Naive thymus-derived CD4-positive, alpha-beta T cell (primary cell): ENCODE data around the gene TMCC3. TPM values are rescaled to one million over a fixed set of nuclear protein-coding genes. Genes with fewer than 3 reads are reported as not detected.
A peak's percentile ranks its signal among the peaks of the same experiment; 100 is the strongest.
"Not testable (repeated sequence)": the region's sequence is repeated elsewhere in the genome, so short reads cannot be mapped to it uniquely, and the experiment has no call there.

Experiments used
- ATAC-seq: fragments of 150-1000 bp; cut with Tn5 transposase; 2 replicates; pipeline ENCODE4 v1.10.0; 2021; ENCODE audit warnings: mild to moderate bottlenecking, moderate library complexity
- CTCF ChIA-PET: fragments of 350-600 bp; sonication (Branson Sonifier 250); formaldehyde crosslinking; loops from one replicate; lab custom pipeline; 2021; ENCODE audit warnings: antibody characterized with exemption; lab: Charles Lee
- POLR2A ChIA-PET: fragments of 350-600 bp; sonication (Branson Sonifier 250); formaldehyde crosslinking; loops from one replicate; lab custom pipeline; 2021; ENCODE audit warnings: antibody characterized with exemption, inconsistent platforms; lab: Charles Lee
- DNase-seq, 9 donors: peaks; one replicate each; pipeline versions ENCODE4 v3.0.0 to v3.0.0-alpha.2; 2020 to 2022; ENCODE audit warnings: mixed read lengths in 1 of 9
- H3K27ac ChIP-seq: one replicate; pipeline ENCODE4 v1.7.0; 2013; ENCODE audit warnings: mild to moderate bottlenecking, low read depth, low read length, moderate library complexity
- H3K27me3 ChIP-seq, 2 donors: one replicate each; pipeline ENCODE4 v1.7.0; 2013; ENCODE audit warnings: low read length in 2 of 2, mild to moderate bottlenecking in 2 of 2, moderate library complexity in 2 of 2; ENCODE audit not compliant: control insufficient read depth in 2 of 2, insufficient read depth in 2 of 2
- H3K36me3 ChIP-seq, 3 experiments: 1 replicate in 2 of 3; 2 replicates in 1 of 3; pipeline ENCODE4 v1.7.0; 2013; ENCODE audit warnings: low read length in 3 of 3, mild to moderate bottlenecking in 3 of 3, moderate library complexity in 1 of 3; ENCODE audit not compliant: insufficient read depth in 3 of 3, control insufficient read depth in 2 of 3
- H3K4me1 ChIP-seq, 2 donors: one replicate each; pipeline ENCODE4 v1.7.0; 2013; ENCODE audit warnings: low read length in 2 of 2, mild to moderate bottlenecking in 2 of 2, moderate library complexity in 1 of 2; ENCODE audit not compliant: control insufficient read depth in 2 of 2, insufficient read depth in 2 of 2
- H3K4me3 ChIP-seq: 2 replicates; pipeline ENCODE4 v1.7.0; 2013; ENCODE audit warnings: mild to moderate bottlenecking, low read length
- H3K9me3 ChIP-seq, 3 experiments: 1 replicate in 2 of 3; 2 replicates in 1 of 3; pipeline ENCODE4 v1.7.0; 2013; ENCODE audit warnings: low read length in 3 of 3; ENCODE audit not compliant: control insufficient read depth in 2 of 3
- H3K27ac Mint-ChIP-seq, 9 donors: one replicate each; pipeline ENCODE4 v1.8.0; 2020 to 2022; ENCODE audit warnings: mixed read lengths in 9 of 9, mild to moderate bottlenecking in 8 of 9, moderate library complexity in 5 of 9, inconsistent platforms in 2 of 9
- H3K27me3 Mint-ChIP-seq, 5 donors: one replicate each; pipeline ENCODE4 v1.8.0; 2021 to 2022; ENCODE audit warnings: mixed read lengths in 5 of 5, mild to moderate bottlenecking in 1 of 5
- H3K36me3 Mint-ChIP-seq, 5 donors: one replicate each; pipeline ENCODE4 v1.8.0; 2020 to 2022; ENCODE audit warnings: mixed read lengths in 5 of 5, mild to moderate bottlenecking in 3 of 5, inconsistent platforms in 1 of 5
- H3K4me1 Mint-ChIP-seq, 7 donors: one replicate each; pipeline ENCODE4 v1.8.0; 2020 to 2022; ENCODE audit warnings: mixed read lengths in 7 of 7, mild to moderate bottlenecking in 3 of 7, inconsistent platforms in 1 of 7
- H3K4me3 Mint-ChIP-seq, 10 donors: one replicate each; pipeline ENCODE4 v1.8.0; 2020 to 2022; ENCODE audit warnings: mild to moderate bottlenecking in 10 of 10, mixed read lengths in 10 of 10, moderate library complexity in 6 of 10, inconsistent platforms in 2 of 10
- H3K9me3 Mint-ChIP-seq, 11 donors: one replicate each; pipeline ENCODE4 v1.8.0; 2020 to 2022; ENCODE audit warnings: mixed read lengths in 11 of 11, mild to moderate bottlenecking in 4 of 11, inconsistent platforms in 1 of 11, moderate library complexity in 1 of 11
- intact Hi-C, 2 donors: fragments of 100-400 bp; cut with micrococcal nuclease; formaldehyde crosslinking; loops; one replicate each; pipeline ENCODE4 v1.15.1; 2023
- polyA plus RNA-seq, 2 donors: library from polyadenylated mRNA; unstranded; fragments of 300-500 nt; fragmentation: Illumina TruSeq; gene quantifications; one replicate each; pipeline ENCODE4 v1.2.3, GENCODE V29; 2021
- total RNA-seq, 6 experiments: library from RNA in 5 of 6; stranded (reverse) in 5 of 6; gene quantifications; 1 replicate in 5 of 6; 2 replicates in 1 of 6; pipeline ENCODE4 v1.2.3 and lab custom pipeline; 2021 to 2026

TMCC3 gene
- total and polyA plus RNA-seq, 7 experiments from 2014 or later: 0.08 to 9.7 (median 0.10) TPM; not detected in 2

DNA sequence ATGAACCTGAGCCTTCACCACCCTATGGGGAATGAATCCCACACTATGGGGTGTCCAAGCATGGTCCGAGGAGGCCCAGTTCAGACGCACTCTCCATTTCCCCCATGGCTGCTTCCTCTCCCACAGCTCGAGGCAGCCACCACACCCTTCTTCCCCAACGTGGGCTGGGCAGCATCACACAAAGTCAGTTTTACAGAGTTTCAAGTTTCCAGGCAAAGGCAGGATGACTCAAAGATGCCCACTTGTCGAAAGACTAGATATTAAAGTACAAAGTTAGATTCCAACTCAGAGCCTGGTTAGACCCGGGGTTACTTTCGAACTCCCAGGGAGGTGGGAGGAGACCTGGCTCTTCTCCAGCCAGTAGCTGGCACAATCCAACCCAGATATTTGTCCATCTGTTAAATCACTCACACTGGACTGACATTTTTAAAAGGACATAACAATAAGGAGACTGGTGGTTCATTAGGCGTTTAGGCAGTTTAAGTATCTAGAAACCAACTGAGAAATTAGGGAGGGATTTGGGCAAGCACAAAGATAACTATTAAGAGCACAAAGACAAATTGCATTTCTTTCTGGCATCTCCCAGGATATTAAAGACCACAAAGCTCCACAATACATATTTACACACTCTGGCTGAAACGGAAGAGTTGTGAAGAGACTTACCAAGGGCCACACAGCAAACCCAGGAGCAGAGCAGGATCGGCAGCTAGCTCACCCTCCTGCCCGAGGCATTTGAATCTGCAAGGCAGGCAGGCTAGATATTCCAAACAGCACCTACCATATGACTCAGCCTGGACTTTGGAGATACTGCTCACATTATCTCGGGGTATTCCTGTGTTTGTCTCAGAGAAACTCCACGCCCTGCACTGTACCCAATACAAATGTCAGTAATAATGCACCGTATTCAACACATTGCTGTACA lies 34.8 kb downstream of the TMCC3 start:
- Histone ChIP-seq H3K4me3 (no peak overlapping the region), H3K4me1 (no peaks in the 10 kb centered on the region), H3K27ac (no peak overlapping the region), H3K27me3 (no peaks in the 10 kb centered on the region), H3K36me3 (no peaks in the 10 kb centered on the region), H3K9me3 (no peaks in the 10 kb centered on the region)
- H3K4me1 Mint-ChIP-seq: peaks cover 0 to 6% (median 0%) of the 10 kb centered on the region in 7 donors
- DNase-seq (no peak), ATAC-seq (peak; percentile 20)
- H3K9me3 Mint-ChIP-seq: no peaks in the 10 kb centered on the region
- intact Hi-C loops: loop anchor here in 1 of 2 donors (5.0 kb wide), 2 partner anchors 37 to 147 kb away; partner anchors contain the start of gene TMCC3
- CTCF ChIA-PET: no interaction called here
- no peak overlapping the region for H3K27ac Mint-ChIP-seq
- H3K27me3 Mint-ChIP-seq: peaks cover 0 to 7% (median 0%) of the 10 kb centered on the region in 5 donors
- H3K36me3 Mint-ChIP-seq: no peaks in the 10 kb centered on the region
- H3K4me3 Mint-ChIP-seq: no peak overlapping the region
- POLR2A ChIA-PET: no interaction called here

DNA sequence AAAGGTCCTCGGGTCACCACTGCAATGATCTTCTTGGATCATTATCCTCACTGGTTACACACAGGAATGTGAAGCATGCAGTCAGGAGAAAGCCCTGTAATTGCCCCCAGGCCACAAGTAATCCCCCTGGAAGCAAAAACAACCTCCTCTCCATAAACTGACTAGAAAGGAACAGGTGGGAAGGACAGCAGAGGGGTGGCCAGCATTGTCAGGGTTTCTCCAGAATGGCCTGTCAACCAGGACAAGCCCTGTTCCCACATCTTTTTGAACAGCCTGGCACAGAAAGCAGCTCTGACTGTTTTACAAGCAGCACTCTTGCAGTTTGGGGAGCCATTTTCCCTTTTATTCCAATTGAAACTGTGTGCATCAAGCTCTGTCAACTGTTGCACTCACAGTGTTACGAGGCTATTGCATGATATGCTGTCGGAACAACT lies 36.1 kb downstream of the TMCC3 start:
- Histone ChIP-seq H3K4me3 (no peak overlapping the region), H3K36me3 (no peaks in the 10 kb centered on the region), H3K4me1 (no peaks in the 10 kb centered on the region), H3K27me3 (no peaks in the 10 kb centered on the region), H3K9me3 (no peaks in the 10 kb centered on the region), H3K27ac (no peak overlapping the region)
- POLR2A ChIA-PET: no interaction called here
- ATAC-seq: no peak
- Mint-ChIP-seq H3K4me1 (peaks cover 0 to 6% (median 0%) of the 10 kb centered on the region in 7 donors), H3K27ac (no peak overlapping the region), H3K27me3 (peaks cover 0 to 19% (median 2%) of the 10 kb centered on the region in 5 donors), H3K36me3 (no peaks in the 10 kb centered on the region), H3K9me3 (no peaks in the 10 kb centered on the region), H3K4me3 (no peak overlapping the region)
- DNase-seq: no peak
- intact Hi-C loops: no loop called here
- CTCF ChIA-PET: no interaction called here

DNA sequence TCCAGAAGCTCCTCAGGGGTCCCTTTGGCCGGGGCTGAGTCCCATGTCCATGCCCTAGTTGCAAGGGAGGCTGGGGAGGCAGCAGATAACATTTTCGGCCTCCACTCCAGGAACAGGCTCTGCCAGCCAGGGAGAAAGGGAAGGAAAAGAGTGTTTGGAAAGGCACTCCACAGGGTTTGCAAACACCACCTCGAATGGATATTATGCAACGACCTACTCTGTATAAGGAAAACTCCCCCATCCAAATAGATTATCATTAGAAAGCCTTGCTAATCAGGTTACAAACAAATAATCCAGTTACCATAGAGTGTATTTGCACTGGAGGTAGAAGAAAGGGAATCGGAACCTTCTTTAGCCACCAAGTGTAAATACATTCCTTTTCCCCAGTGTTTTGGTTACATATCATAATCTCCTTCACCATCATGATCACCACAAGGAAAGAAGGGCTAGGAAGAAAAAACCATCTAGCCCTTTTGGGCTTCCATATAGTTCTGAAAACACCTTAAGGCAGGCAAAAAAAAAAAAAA lies 40.4 kb downstream of the TMCC3 start:
- intact Hi-C loops: loop anchor here in 1 of 2 donors (10.0 kb wide), 1 partner anchor 155 kb away; no protein-coding TSS in a partner anchor
- CTCF ChIA-PET: no interaction called here

DNA sequence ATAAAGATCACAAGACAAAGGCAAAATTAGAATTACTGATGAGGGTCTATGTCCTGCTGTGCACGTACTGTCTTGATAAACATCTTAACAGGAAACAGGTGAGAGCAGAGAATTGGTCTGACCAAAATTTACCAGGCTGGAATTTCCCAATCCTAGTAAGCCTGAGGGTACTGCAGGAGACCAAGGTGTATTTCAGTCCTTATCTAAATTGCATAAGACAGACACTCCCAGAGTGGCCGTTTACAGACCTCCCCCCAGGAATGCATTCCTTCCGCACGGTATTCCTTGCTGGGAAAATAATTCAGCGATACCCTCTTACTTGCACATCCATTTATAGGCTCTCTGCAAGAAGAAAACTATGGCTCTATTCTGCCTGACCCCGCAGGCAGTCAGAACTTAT lies 43.5 kb downstream of the TMCC3 start:
- H3K4me1 ChIP-seq, DNase-seq, H3K36me3 ChIP-seq, POLR2A ChIA-PET, CTCF ChIA-PET, H3K4me1 Mint-ChIP-seq, H3K4me3 Mint-ChIP-seq, H3K27ac Mint-ChIP-seq, H3K36me3 Mint-ChIP-seq, H3K9me3 ChIP-seq, H3K27me3 ChIP-seq, H3K27ac ChIP-seq, ATAC-seq, H3K4me3 ChIP-seq: not testable (repeated sequence)
- Mint-ChIP-seq H3K9me3 (peaks cover 0 to 22% (median 5%) of the 10 kb centered on the region in 11 donors), H3K27me3 (peaks cover 8 to 52% (median 13%) of the 10 kb centered on the region in 5 donors)
- intact Hi-C loops: loop anchor here in 1 of 2 donors (10.0 kb wide), 1 partner anchor 158 kb away; no protein-coding TSS in a partner anchor

More for the DNA sequence above, 40.4 kb downstream of the TMCC3 start:
- Histone ChIP-seq H3K4me3 (no peak overlapping the region), H3K27me3 (no peaks in the 10 kb centered on the region), H3K36me3 (no peaks in the 10 kb centered on the region), H3K4me1 (no peaks in the 10 kb centered on the region), H3K27ac (no peak overlapping the region), H3K9me3 (no peaks in the 10 kb centered on the region)
- POLR2A ChIA-PET: no interaction called here
- Mint-ChIP-seq H3K4me3 (no peak overlapping the region), H3K9me3 (peaks cover 0 to 22% (median 5%) of the 10 kb centered on the region in 11 donors), H3K27ac (no peak overlapping the region), H3K27me3 (peaks cover 8 to 38% (median 13%) of the 10 kb centered on the region in 5 donors), H3K36me3 (peaks cover 0 to 6% (median 0%) of the 10 kb centered on the region in 5 donors), H3K4me1 (no peaks in the 10 kb centered on the region)
- no peak for DNase-seq
- ATAC-seq: no peak

DNA sequence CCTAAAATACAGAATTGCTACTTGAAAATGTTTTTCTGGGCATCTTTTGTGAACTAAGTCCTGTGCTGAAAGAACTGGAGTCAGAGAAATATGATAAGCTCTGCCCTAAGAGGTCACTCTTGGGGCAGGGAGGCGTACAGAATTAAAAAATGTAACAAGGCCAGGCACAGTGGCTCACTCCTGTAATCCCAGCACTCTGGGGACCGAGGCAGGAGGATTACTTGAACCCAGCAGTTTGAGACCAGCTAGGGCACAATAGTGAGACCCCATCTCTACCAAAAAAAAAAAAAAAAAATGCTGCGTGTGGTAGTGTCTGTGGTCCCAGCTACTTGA lies 46.0 kb downstream of the TMCC3 start:
- Histone ChIP-seq H3K4me1 (no peaks in the 10 kb centered on the region), H3K4me3 (no peak overlapping the region), H3K36me3 (no peaks in the 10 kb centered on the region), H3K27me3 (no peaks in the 10 kb centered on the region), H3K27ac (no peak overlapping the region), H3K9me3 (no peaks in the 10 kb centered on the region)
- H3K36me3 Mint-ChIP-seq: peaks cover 0 to 6% (median 0%) of the 10 kb centered on the region in 5 donors
- peaks cover 0 to 22% (median 5%) of the 10 kb centered on the region in 11 donors for H3K9me3 Mint-ChIP-seq
- ATAC-seq (no peak), DNase-seq (no peak)
- peaks cover 6 to 38% (median 12%) of the 10 kb centered on the region in 5 donors for H3K27me3 Mint-ChIP-seq
- ChIA-PET CTCF (interaction anchor here (0.6 to 1.5 kb wide), 5 partner anchors 9 to 930 kb away, joined by 3 to 9 read pairs (median 4); no protein-coding TSS in a partner anchor), POLR2A (no interaction called here)
- H3K4me3 Mint-ChIP-seq: no peak overlapping the region
- H3K4me1 Mint-ChIP-seq: peaks cover 0 to 7% (median 0%) of the 10 kb centered on the region in 7 donors
- intact Hi-C loops: loop anchor here (5.0 to 10.0 kb wide), 3 partner anchors 38 to 928 kb away; no protein-coding TSS in a partner anchor
- H3K27ac Mint-ChIP-seq: no peak overlapping the region

DNA sequence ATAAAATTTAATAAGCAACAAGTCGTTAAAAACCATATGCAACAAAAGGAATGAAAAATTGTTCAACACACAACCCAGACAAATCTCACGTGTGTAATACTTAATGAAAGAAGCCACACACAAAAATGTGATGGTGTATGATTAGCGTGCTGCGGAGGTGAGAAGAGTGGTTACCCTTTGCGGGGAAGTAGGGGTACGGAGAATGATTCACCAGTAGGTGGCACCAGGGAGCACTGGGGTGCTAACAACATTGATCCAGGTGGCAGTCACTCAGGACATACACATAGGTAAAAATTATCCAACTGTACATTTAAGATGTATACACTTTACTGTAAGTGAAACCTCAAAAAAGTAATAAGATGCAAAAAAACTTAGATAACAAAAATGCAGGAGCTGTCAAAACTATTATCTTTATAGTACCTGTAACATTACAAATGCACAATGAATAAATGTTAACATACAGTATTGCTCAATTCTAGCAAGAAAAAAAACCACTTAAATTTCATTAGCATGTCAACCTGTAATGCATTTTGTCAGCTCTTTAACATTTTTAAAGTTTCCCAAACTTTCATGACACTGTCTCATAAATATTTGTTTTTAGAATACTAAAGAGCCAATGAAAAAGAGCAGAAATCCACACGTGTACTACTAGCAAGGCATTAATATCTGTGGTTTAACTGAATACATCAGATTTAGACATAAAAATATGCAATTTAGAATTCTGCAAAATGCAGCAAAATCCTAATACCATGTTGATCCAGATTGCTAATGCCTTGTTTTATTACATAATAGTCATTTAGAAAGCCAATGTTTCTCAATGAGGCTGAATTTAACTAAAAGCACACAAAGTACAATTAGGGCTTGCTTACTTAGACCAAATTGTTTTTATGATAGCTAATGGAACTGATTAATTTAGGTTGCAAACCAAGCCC lies 46.7 kb downstream of the TMCC3 start:
- DNase-seq: peak in 7 of 9 donors; percentile 16 to 58 (median 37)
- POLR2A ChIA-PET: no interaction called here
- Histone ChIP-seq H3K36me3 (no peaks in the 10 kb centered on the region), H3K27me3 (no peaks in the 10 kb centered on the region), H3K4me1 (no peaks in the 10 kb centered on the region), H3K9me3 (no peaks in the 10 kb centered on the region), H3K27ac (no peak overlapping the region), H3K4me3 (no peak overlapping the region)
- intact Hi-C loops: loop anchor here (1.0 to 10.0 kb wide), 8 partner anchors 39 to 931 kb away; partner anchors contain the start of gene NR2C1 (in 2 of the 2)
- Mint-ChIP-seq H3K27me3 (peaks cover 3 to 41% (median 8%) of the 10 kb centered on the region in 5 donors), H3K27ac (no peak overlapping the region), H3K36me3 (peaks cover 0 to 6% (median 0%) of the 10 kb centered on the region in 5 donors), H3K9me3 (peaks cover 0 to 22% (median 5%) of the 10 kb centered on the region in 11 donors), H3K4me3 (no peak overlapping the region), H3K4me1 (peaks cover 0 to 7% (median 0%) of the 10 kb centered on the region in 7 donors)
- ATAC-seq: peak; percentile 80
- CTCF ChIA-PET: interaction anchor here (0.9 to 1.5 kb wide), 3 partner anchors 9 to 931 kb away, joined by 3 to 6 read pairs (median 3); no protein-coding TSS in a partner anchor
